Measurements from ENCODE around the gene C2.
"Not testable (repeated sequence)": the region's sequence is repeated elsewhere in the genome, so short reads cannot be mapped to it uniquely, and the experiment has no call there.

C2 gene

DNA sequence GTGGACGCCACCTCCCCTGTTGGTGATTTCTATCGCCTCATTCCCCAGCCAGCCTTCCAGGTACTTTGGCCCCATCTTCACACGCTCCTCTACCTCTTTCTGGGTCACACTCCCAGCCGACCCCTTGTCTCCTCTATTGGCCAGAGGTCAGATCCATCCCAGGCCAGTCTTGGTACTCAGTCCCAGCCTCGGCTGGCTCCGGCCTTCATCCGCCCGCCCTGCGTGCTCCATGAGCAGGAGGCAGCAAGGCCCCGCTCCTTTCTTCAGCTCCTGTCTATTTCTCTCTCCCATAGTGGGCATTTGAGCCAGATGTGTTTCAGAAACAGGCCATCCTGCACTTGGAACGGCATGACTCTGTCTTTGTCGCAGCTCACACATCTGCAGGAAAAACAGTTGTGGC is 34.1 kb downstream of the C2 start:
- no peak for DNase-seq

GRCh38 chr6:31963921-31964320 is 36.4 kb downstream of the C2 start:
- DNase-seq, result no peak

DNA sequence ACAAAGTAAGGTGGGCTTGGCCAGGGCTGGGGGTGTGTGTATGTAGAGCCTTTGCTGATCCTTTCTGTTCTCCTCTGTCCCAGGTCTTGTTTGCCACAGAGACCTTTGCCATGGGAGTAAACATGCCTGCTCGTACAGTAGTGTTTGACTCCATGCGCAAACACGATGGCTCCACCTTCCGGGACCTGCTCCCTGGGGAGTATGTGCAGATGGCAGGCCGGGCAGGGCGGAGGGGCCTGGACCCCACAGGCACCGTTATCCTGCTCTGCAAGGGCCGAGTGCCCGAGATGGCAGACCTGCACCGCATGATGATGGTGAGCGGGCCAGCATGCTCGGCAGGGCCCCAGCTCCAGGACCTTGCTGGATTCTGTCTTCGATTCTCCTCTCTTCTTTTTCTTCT is 38.2 kb downstream of the C2 start:
- DNase-seq, result no peak

GRCh38 chr6:31966506-31966905 is 39.0 kb downstream of the C2 start:
- DNase-seq, result no peak

- no peak for DNase-seq
These were observed 39.7 kb downstream of the C2 start for GRCh38 chr6:31966997-31967925.

- DNase-seq, result no peak
These were observed 40.4 kb downstream of the C2 start for GRCh38 chr6:31967926-31968320.

GRCh38 chr6:31968326-31968725 is 40.8 kb downstream of the C2 start:
- no peak for DNase-seq

GRCh38 chr6:31968791-31969711 is 41.5 kb downstream of the C2 start:
- DNase-seq, result no peak

DNA sequence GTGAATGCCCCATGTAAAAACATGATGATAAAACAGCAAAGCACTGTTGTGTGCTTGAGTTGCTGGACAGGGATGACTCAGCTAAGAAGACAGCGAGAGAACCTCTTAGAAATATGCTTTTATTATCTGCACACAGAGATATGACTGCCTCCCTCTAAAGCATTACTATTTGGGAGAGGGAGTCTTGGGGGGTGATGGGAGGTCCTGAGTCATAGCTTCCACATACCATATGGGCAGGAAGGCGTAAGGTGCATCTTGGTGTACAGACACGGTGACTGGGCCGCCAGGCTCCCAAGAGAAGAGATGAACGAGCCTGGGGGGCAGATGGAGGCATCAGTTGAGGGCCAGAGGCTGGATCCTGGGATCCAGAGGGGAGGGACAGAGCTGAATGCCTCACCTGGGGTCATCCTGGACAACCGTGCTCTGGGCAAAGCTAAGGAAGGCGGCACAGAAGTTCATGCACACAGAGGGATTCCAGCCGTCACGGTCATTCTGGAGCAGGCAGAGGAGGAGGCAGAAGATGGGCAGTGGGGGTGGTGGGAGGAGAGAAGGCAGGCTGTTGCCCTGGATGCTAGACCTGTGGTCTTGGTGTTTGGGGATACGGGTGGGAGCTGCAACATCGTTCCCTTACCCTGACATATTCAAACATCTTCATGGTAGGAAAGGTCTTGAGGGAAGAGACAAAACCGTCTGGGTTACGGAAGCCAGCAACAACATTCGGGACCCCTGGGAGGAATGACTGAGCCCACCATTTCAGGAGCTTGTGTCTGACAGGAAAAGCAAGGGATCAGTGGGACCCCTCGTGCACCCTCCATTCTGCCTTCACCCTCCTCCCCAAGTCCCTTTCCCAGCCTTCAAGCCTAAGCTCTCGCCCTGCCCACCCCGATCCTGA is 42.4 kb downstream of the C2 start:
- DNase-seq, result peak; percentile 49

GRCh38 chr6:31970604-31971271 is 43.2 kb downstream of the C2 start:
- DNase-seq, result no peak

DNA sequence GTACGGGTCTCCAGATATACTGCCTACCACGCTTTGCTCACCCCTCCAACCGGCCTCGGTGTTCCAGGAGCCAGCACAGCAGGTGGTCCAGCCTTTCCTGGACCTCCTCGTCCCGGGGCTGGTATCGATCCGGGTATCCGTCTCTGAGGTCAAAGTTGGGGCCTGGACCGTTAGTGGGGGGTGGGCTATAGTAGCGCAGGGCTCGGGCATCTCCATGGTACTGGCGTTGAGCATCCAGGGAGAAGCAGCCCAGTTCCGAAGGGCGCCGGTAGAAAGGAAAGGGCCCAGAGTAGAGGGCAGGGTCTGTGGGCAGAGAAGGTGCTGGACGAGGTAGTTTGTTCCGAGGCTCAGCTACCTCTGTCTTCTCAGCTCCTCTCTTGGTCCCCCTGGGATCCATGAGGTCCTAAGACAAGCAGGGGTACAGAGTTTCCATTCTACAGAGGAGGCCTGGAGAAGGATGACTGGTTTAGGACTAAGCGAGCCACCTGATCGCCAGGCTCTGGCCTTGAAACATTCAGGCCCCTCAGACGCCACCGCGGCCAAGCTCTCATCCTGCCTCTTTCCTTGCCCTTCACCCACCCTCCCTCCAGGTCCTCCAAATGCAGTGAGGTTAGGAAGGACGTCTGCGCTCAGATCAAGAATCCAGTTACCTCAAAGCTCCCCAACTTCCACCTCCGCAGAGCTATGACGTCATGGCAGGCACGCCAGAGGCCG is 43.9 kb downstream of the C2 start:
- no peak for DNase-seq

DNA sequence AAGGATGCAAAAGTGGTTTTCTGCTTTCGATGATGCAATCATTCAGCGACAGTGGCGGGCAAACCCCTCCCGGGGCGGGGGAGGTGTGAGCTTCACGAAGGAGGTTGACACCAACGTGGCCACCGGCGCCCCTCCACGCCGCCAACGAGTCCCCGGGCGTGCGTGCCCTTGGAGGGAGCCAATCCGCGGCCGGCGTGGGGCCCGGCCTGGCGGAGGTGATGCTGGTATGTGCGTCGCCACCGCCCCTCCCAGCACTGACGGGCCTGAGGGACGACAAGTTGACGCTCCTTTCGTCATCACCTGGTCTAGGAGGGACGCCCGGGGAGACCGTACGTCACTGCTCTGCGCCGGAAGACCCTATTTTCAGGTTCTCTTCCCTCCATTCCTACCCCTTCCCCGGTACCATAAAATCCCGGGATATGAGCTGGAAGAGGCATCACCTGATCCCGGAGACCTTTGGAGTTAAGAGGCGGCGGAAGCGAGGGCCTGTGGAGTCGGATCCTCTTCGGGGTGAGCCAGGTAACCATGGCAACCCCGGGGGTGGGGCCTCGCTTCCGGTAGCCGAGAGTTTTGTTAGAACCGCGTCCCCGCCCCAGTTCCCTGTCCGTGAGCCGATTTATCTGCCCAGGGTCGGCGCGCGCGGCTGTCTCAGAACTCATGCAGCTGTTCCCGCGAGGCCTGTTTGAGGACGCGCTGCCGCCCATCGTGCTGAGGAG is 44.6 kb downstream of the C2 start, which contains the start of gene DXO:
Gene DXO, minus strand, starts transcription at position 146 of the 716 bp plus-strand sequence. CDS start 463 bp downstream, outside the sequence.
- DNase-seq, result peak; percentile 99

GRCh38 chr6:31972709-31973350 is 45.3 kb downstream of the C2 start:
- peak; percentile 46 for DNase-seq

- not testable (repeated sequence) for DNase-seq
These were observed 48.5 kb downstream of the C2 start for GRCh38 chr6:31976065-31976464.

DNA sequence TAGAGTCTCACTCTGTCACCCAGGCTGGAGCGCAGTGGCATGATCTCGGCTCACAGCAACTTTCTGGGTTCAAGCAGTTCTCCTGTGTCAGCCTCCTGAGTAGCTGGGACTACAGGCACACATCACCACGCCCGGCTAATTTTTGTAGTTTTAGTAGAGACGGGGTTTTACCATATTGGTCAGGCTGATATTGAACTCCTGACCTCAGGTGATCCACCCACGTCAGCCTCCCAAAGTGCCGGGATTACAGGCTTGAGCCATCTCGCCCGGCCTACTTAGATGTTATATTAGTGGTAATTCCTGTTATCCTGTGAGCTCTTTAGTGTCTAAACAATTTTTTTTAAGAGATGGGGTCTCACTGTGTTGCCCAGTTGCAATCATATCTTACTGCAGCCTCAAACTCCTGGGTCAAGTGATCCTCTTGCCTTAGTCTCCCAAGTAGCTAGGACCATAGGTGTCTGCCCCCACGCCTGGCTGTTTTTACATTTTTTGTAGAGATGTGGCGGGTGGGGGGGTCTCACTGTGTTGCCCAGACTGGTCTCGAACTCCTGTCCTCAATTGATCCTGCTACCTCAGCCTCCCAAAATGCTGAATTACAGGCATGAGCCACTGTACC is 50.4 kb downstream of the C2 start:
- no peak for DNase-seq

DNA sequence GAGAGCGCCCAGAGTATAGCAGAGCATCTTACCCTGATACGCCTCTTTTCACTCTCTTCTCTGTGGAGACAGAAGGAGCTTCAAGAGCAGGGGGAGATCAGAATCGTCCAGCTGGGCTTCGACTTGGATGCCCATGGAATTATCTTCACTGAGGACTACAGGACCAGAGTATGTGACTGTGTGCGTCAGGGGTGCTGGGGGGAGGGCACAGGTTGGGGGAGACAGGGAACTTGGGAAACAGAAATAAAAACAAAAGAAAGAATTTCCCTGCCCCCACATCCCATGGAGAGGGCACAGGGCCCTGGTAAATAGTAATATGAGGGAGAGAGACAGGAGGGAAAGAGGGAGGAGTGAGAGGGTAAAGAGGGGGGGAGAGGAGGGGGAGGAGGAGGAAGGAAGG is 51.3 kb downstream of the C2 start:
- DNase-seq, result no peak

GRCh38 chr6:31979238-31979898 is 51.9 kb downstream of the C2 start:
- DNase-seq, result no peak

DNA sequence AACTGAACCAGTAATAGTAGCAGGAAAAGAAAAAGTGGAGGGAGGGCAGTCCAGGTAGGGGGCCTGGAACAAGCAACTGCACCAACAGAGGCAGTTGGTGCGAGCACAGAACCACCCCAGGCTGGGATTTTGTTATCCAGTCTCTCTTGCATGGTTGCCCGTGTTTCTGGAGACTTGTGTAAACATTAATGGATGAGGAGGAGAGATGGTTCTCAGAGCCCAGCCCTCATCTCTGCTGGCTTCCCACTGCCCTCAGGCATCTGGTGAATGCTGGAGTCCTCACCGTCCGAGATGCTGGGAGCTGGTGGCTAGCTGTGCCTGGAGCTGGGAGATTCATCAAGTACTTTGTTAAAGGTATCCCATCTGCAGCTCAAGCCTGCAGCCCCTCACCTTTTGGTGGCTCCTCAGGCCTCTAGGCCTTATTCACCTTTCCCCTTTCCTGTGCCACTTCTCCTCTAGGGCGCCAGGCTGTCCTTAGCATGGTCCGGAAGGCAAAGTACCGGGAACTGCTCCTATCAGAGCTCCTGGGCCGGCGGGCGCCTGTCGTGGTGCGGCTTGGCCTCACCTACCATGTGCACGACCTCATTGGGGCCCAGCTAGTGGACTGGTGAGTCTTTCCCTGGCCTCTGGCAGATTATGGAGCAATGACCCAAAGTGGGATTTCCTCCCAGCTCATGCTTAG is 52.8 kb downstream of the C2 start:
- DNase-seq, result not testable (repeated sequence)

Measured in fibroblast of skin of right biceps (primary cell).